GM18526 (cell line): Measurements from ENCODE around the gene UTS2.

Experiments
- POLR2A ChIP-seq: IDR thresholded peaks from 3 replicates; pipeline ENCODE4 v1.6.1; 2011; ENCODE audit not compliant: insufficient read length; ENCODE audit errors: extremely low read depth

UTS2 gene, protein sequence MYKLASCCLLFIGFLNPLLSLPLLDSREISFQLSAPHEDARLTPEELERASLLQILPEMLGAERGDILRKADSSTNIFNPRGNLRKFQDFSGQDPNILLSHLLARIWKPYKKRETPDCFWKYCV

DNA sequence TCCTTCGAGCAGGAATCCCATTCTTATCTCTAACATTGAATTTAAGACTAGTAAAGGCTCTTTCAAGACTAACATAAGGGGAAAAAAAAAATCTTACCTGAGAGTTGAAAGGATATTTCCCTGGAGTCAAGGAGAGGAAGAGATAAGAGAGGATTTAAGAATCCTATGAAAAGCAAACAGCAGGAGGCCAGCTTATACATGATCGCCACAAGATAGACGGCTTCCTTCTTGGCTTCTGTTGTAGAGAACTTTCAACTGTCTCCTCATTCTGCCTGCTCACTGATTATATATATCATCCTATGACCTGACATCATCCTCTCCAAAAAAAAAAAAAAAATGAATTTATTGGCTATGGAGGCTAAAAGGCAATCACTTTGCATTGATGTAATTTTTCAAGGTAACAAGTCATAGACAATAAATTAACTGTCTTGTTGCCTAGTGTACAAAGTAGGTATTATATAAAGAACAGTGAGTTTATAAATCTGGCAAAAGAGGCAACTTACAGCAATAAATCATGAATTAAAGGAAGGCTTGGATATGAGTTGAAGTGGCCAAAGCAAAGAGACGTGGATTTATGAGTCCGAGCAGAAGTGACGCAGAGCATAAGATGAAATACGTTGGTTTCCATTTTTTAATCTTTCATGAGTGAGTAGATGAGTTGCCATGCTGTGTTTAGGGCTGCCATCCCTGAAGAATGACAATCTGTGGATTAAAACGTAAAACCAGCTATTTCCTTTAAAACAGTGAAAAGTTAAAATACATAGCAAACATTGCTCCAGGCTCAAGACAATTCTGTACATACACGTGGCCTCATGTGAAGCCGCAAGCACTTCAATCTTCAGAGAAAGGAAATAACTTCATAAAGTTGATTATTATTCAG lies at the start of gene UTS2:
Gene UTS2, minus strand, starts transcription at position 262 of the 880 bp plus-strand sequence. Its CDS starts 62 bp downstream, at position 200.
- no peak for TF ChIP-seq POLR2A

DNA sequence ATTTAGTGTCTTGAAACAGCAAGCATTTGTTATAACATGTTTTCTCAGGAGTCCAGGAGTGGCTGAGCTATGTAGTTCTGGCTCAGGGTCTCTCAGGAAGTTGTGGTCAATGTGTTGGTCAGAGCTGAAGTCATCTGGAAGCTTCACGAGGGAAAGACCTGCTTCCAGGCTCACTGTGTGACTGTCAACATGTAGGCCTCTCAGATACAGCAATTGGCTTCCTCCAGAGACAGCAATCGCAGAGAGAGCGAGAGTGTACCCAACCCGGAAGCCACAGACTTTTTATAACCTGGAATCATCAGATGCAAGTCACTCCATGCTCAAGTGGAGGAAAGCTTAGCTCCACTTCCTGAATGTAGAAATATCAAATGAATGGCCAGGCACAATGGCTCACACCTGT lies 46.9 kb upstream of the UTS2 start:
- no peak for TF ChIP-seq POLR2A

DNA sequence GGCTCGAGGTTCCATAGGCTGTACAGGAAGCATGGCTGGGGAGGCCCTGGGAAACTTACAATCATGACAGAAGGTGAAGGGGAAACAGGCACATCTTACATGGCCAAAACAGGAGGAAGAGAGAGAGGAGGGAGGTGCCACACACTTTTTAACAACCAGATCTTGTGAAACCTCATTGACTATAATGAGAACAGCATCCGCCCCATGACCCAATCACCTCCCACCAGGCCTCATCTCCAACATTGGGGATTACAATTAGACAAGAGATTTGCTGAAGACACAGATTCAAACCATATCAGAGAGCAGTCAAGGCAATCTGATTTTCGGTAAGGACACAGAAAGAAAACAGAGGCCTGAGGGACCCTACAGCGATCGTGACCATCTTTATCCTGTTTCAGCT lies 46.1 kb upstream of the UTS2 start:
- no peak for TF ChIP-seq POLR2A

DNA sequence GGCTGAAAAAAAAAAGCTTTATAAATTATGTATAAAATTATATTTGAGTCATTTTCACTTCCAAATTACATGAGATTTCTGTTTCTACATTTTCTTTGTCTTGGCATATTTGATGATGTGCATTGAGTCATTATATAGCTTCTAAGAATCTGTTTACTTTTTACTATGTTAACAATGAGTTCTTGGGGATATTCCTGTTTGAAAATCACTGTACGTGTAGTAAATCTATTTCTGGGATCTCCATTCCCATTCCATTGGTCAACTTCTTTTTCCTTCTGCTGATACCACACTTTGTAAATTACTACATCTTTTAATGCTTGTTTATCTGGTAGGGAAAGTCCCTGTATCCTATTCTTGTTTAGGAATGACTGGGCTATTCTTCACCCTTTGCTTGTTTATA lies 44.1 kb upstream of the UTS2 start:
- TF ChIP-seq POLR2A: no peak

DNA sequence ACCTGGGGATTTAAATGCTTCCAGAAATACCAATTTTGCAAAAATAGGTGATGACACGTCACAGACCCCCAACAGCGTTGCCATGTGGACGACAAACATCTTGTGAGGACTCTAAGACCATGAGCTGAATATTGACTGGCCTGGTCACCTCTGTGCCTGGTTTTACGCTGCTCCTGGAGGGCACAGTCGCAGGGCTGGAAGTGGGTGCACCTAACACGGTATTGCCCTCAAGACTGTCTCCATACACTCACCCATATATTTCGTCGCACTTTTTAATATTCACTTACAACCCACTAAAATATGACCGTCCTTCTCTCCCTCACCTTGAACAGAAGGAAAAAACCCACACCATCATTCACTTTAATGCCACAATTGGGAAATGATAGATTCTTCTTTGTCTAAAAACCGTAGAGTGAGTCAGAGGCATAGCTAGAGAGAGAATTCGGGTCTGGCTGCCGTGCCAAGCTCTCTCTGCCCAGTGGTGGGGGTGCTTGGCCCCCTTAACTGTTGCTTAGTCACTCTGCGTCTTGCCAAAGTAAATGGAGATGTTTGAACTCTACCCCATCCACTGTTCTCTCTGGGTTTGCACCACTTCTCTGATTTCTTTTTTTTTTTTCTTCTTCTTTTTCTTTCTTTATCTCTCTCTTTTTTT lies 40.8 kb upstream of the UTS2 start:
- TF ChIP-seq POLR2A: no peak

DNA sequence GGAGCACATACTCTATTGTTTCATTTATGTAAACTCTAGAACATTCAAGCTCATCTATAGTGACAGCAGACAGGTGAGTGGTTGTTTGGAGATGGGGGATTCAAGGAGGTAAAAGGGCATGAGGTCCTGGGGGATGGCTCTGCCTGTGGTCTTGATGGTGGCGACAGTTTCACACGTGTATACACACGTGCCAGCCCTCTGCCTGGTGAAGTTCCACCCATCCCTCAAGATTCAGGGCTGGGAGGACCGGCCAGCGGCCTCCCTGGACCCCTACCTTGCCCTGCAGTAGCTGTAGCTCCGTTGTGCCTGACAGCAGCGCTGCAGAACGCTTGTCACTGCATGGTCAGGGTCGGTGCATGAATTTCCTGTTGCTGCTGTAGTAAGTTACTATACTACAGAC lies 38.9 kb upstream of the UTS2 start:
- TF ChIP-seq POLR2A: no peak

DNA sequence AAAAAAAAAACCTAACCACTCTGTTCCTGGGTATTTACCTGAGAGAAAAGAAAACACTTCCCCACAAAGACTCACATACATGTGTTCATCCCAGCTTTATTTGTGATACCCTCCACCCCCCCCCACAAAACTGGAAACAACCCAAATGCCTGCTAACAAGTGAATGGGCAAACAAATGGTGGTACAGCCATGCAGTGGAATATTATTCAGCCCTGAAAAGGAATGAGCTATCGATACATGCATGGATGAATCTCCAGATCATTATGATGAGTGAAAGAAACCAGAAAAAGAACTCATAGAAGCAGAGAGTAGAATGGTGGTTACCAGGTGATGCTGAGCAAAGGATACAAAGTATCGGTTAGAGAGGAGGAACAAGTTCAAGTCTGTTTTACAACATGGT lies 38.0 kb upstream of the UTS2 start:
- no peak for TF ChIP-seq POLR2A

DNA sequence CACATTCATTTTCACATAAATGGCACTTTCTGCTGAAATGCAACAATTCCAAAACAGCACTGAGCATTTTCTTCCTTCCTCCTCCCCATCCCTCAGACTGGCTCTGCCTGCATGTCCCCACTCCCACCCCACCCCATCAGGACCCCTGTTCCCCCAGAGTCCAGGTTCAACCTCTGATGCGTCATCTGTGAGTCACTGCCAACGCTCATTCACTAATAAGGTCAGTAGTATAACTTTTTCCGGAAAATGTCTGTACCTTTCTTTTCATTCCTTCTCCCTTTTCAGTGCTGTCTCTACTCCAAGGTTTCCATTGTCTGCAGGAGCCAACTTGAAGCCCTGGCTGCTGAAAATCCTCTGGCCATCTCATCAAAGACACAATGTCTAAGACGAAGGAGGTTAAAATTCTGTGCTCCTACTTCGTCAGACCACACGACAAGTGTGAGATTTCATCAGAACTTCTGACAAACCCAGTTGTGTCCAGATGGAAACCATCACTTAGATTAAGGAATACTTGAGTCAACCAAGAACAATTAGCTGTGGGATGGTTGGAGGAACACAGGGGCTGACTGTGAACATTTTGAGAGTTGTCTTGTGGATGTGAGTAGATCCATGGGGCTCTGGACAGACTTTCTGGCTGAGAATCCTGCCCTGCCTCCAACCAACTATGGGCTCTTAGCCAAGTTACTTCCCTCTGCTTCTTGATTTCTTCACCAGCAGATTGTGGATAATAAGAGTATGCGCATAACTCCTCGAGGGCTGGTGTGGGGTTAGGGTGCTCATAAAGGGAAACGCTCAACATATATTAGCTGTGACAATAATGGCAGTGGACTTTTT lies 35.6 kb upstream of the UTS2 start:
- TF ChIP-seq POLR2A: no peak

DNA sequence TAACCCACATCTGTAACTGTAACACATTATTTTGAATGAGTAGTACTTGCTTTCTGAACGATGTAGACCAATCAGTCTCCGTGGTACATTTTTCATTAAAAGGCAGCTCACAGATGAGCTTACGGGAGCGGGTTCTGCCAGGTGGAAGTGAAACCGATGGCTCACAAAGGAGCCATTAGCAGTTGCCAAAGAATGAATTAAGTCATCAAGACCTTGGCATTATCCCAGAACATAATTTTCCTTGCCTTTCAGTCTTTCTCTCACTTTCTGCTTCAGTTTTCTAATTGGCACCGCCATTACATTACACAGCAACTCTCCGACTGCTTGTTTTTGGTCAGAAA lies 33.5 kb upstream of the UTS2 start:
- no peak for TF ChIP-seq POLR2A

DNA sequence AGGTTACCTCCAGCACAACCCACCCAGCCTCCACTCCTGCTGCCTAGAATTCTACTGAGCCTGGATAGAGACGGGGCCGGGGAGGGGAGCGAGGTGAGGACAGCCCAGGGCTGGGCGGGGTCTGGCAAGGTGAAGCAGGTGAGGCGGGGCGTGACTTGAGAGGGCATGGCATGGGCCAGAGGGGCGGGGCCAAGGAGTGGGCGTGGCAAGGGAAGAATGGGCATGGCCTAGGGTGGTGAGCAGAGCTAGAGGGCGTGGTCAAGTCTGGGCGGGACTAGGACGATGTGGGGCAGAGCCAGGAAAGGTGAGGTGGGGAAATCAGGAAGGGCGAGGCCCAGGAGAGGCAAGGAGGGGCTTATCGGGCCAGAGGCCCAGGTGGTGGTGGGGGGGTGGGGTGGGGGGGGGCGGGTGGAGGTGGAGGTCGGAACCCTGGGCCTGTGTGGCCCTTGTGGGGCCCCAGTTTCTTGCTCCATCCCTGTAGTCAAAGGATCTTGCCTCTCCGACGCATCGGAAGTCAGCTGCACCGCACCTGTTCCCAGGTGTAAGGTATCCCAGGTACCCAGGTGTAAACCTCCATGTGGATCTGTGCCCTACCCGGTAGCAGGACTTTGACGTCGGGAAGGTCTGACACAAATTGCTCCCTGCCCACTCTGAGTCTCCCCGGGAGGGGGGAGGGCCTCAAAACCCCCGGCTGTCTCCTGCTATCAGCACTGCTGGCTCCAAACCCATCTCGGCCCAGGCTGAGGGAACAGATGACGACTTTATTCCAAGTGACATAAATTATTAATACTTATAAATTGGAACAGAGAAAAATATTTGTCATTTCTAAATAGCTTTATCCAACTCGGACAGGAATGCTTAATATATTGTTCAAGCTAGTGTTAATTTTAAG lies 32.9 kb upstream of the UTS2 start:
- no peak for TF ChIP-seq POLR2A

DNA sequence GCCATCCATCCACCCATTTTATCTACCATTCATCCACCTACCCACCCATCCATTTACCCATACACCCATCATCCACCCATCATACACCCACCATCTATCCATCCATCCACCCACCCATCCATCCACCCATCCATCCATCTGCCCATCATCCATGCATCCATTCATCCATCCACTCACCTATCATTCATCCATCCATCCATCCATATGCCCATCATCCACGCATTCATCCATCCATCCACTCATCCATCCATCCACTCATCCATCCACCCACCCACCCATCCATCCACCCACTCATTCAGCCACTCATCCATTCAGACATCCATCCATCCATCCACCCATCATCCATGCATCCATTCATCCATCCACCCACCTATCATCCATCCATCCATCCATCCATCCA lies 31.9 kb upstream of the UTS2 start:
- TF ChIP-seq POLR2A: no peak

DNA sequence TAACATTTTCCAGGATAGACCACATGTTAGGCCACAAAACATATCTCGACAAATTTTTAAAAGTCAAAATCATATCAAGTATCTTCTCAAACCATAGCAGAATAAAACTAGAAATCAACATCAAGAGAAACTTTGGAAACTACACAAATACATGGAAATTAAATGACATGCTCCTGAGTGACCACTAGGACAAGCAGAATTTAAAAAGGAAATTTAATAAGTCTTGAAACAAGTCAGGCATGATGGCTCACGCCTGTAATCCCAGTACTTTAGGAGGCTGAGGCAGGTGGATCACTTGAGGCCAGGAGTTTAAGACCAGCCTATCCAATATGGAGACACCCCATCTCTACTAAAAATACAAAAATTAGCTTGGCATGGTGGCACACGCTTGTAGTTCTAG lies 26.4 kb upstream of the UTS2 start:
- TF ChIP-seq POLR2A: no peak

DNA sequence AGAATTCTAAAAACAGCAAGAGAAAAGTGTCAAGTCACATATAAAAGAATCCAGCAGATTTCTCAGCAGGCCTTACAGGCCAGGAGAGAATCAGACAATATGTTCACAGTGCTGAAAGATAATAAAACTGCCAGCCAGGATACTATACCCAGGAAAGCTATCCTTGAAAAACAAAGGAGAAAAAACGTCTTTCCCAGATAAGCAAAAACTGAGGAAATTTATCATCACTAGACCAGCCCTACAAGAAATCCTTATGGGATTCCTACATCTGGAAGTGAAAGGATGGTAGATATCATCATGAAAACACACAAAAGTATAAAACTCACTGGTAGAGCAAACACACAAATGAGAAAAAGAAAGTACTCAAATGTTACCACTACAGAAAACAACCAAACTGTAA lies 25.2 kb upstream of the UTS2 start:
- TF ChIP-seq POLR2A: no peak
